ENCODE measurements around the gene PRKG1. TPM values are rescaled to one million over a fixed set of nuclear protein-coding genes. Genes with fewer than 3 reads are reported as not detected.
"Not testable (repeated sequence)": the region's sequence is repeated elsewhere in the genome, so short reads cannot be mapped to it uniquely, and the experiment has no call there.

PRKG1 gene
- total RNA-seq, 5 donors from 2014 or later (not counting 1 experiment from before 2014, with no cell fraction given): 0.03 to 0.26 (median 0.19) TPM; not detected in 1

GRCh38 chr10:51569467-51569866 lies 495.2 kb downstream of the PRKG1 start:
- no peak overlapping the region for H3K4me3 Mint-ChIP-seq
- H3K36me3 Mint-ChIP-seq: no peaks in the 10 kb centered on the region
- Histone ChIP-seq H3K4me1 (ENCODE audit: control insufficient read depth in 1 of 2, extremely low read depth in 1 of 2, insufficient read depth in 2 of 2, low read length in 2 of 2) (no peaks in the 10 kb centered on the region), H3K36me3 (ENCODE audit: control insufficient read depth in 2 of 2, extremely low read depth in 1 of 2, insufficient read depth in 1 of 2, low read length in 1 of 2) (no peaks in the 10 kb centered on the region), H3K27ac (ENCODE audit: low read length) (no peak overlapping the region), H3K27me3 (replicated peaks in 1 of 2; ENCODE audit: control insufficient read depth in 2 of 2, extremely low read depth in 1 of 2, insufficient read depth in 2 of 2, low read length in 1 of 2) (no peaks in the 10 kb centered on the region), H3K9me3 (no peaks in the 10 kb centered on the region), H3K4me3 (ENCODE audit: control insufficient read depth in 1 of 2, extremely low read depth in 1 of 2, low read length in 1 of 2) (no peak overlapping the region)
- H3K27ac Mint-ChIP-seq: no peak overlapping the region
- H3K4me1 Mint-ChIP-seq: no peaks in the 10 kb centered on the region
- no CpG with 5 or more reads among the region's 3 CpGs for WGBS (ENCODE audit: insufficient coverage)
- ChIA-PET POLR2A (no interaction called here), CTCF (no interaction called here)
- DNase-seq (no peak), ATAC-seq (replicated peaks in 1 of 4) (no peak)
- H3K9me3 Mint-ChIP-seq: no peaks in the 10 kb centered on the region
- H3K27me3 Mint-ChIP-seq: no peaks in the 10 kb centered on the region

- no peak for ATAC-seq (replicated peaks in 1 of 4)
- ChIA-PET CTCF (no interaction called here), POLR2A (no interaction called here)
- Histone ChIP-seq H3K27ac (ENCODE audit: low read length) (no peak overlapping the region), H3K36me3 (ENCODE audit: control insufficient read depth in 2 of 2, extremely low read depth in 1 of 2, insufficient read depth in 1 of 2, low read length in 1 of 2) (no peaks in the 10 kb centered on the region), H3K9me3 (no peaks in the 10 kb centered on the region), H3K27me3 (replicated peaks in 1 of 2; ENCODE audit: control insufficient read depth in 2 of 2, extremely low read depth in 1 of 2, insufficient read depth in 2 of 2, low read length in 1 of 2) (no peaks in the 10 kb centered on the region), H3K4me3 (ENCODE audit: control insufficient read depth in 1 of 2, extremely low read depth in 1 of 2, low read length in 1 of 2) (no peak overlapping the region), H3K4me1 (ENCODE audit: control insufficient read depth in 1 of 2, extremely low read depth in 1 of 2, insufficient read depth in 2 of 2, low read length in 2 of 2) (no peaks in the 10 kb centered on the region)
- no peak for DNase-seq
- Mint-ChIP-seq H3K9me3 (no peaks in the 10 kb centered on the region), H3K27ac (no peak overlapping the region), H3K4me3 (no peak overlapping the region), H3K27me3 (no peaks in the 10 kb centered on the region), H3K36me3 (no peaks in the 10 kb centered on the region), H3K4me1 (no peaks in the 10 kb centered on the region)
- WGBS (ENCODE audit: insufficient coverage): no CpG with 5 or more reads among the region's 2 CpGs
Observed at GRCh38 chr10:51574248-51575048, 500.2 kb downstream of the PRKG1 start.

DNA sequence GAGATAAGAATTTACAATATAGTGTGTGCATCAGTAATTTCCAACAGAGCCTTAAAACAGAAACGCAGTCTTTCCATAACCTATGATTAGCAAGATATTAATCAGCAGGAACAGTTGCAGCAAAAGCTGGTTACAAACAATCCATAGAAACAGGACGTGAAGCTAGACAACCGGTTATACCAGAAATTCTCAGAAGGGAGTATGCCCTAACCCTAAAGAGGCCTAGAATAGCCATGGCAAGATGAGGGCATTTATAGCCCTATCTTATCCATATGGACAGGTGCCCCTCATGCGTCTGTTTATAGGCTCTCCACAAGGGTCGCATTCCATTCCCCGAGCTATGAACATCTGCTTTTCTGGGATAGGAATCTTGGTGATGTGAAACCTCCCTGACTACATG lies 506.9 kb downstream of the PRKG1 start:
- POLR2A ChIA-PET; H3K4me1 ChIP-seq (ENCODE audit: control insufficient read depth in 1 of 2, extremely low read depth in 1 of 2, insufficient read depth in 2 of 2, low read length in 2 of 2); H3K36me3 ChIP-seq (ENCODE audit: control insufficient read depth in 2 of 2, extremely low read depth in 1 of 2, insufficient read depth in 1 of 2, low read length in 1 of 2); H3K27me3 ChIP-seq (replicated peaks in 1 of 2; ENCODE audit: control insufficient read depth in 2 of 2, extremely low read depth in 1 of 2, insufficient read depth in 2 of 2, low read length in 1 of 2); H3K4me1 Mint-ChIP-seq; H3K27ac ChIP-seq (ENCODE audit: low read length); CTCF ChIA-PET; H3K4me3 ChIP-seq (ENCODE audit: control insufficient read depth in 1 of 2, extremely low read depth in 1 of 2, low read length in 1 of 2); H3K27ac Mint-ChIP-seq; H3K36me3 Mint-ChIP-seq; H3K27me3 Mint-ChIP-seq; DNase-seq; H3K4me3 Mint-ChIP-seq; H3K9me3 ChIP-seq; ATAC-seq (replicated peaks in 1 of 4): not testable (repeated sequence)
- peaks cover 3 to 13% (median 3%) of the 10 kb centered on the region in 3 donors for H3K9me3 Mint-ChIP-seq
- 96% methylated on average over 3 of the region's 6 CpGs for WGBS (ENCODE audit: insufficient coverage)

- DNase-seq (no peak), ATAC-seq (replicated peaks in 1 of 4) (no peak)
- H3K27ac ChIP-seq (ENCODE audit: low read length): no peak overlapping the region
- no peak overlapping the region for H3K4me3 ChIP-seq (ENCODE audit: control insufficient read depth in 1 of 2, extremely low read depth in 1 of 2, low read length in 1 of 2)
- no peak overlapping the region for H3K27ac Mint-ChIP-seq
- CTCF ChIA-PET: no interaction called here
- H3K4me3 Mint-ChIP-seq: no peak overlapping the region
- H3K36me3 Mint-ChIP-seq: no peaks in the 10 kb centered on the region
- H3K36me3 ChIP-seq (ENCODE audit: control insufficient read depth in 2 of 2, extremely low read depth in 1 of 2, insufficient read depth in 1 of 2, low read length in 1 of 2): no peaks in the 10 kb centered on the region
- H3K27me3 ChIP-seq (replicated peaks in 1 of 2; ENCODE audit: control insufficient read depth in 2 of 2, extremely low read depth in 1 of 2, insufficient read depth in 2 of 2, low read length in 1 of 2): no peaks in the 10 kb centered on the region
- peaks cover 3 to 13% (median 3%) of the 10 kb centered on the region in 3 donors for H3K9me3 Mint-ChIP-seq
- POLR2A ChIA-PET: no interaction called here
- peaks cover 0 to 3% of the 10 kb centered on the region in 2 donors for H3K27me3 Mint-ChIP-seq
- no peaks in the 10 kb centered on the region for H3K4me1 Mint-ChIP-seq
- H3K9me3 ChIP-seq: no peaks in the 10 kb centered on the region
- no peaks in the 10 kb centered on the region for H3K4me1 ChIP-seq (ENCODE audit: control insufficient read depth in 1 of 2, extremely low read depth in 1 of 2, insufficient read depth in 2 of 2, low read length in 2 of 2)
Observed at GRCh38 chr10:51583976-51584375, 509.7 kb downstream of the PRKG1 start.

- WGBS (ENCODE audit: insufficient coverage): no CpG with 5 or more reads among the region's 7 CpGs
- H3K36me3 Mint-ChIP-seq: no peaks in the 10 kb centered on the region
- no peak for DNase-seq
Observed at GRCh38 chr10:51585742-51586141, 511.5 kb downstream of the PRKG1 start.

DNA sequence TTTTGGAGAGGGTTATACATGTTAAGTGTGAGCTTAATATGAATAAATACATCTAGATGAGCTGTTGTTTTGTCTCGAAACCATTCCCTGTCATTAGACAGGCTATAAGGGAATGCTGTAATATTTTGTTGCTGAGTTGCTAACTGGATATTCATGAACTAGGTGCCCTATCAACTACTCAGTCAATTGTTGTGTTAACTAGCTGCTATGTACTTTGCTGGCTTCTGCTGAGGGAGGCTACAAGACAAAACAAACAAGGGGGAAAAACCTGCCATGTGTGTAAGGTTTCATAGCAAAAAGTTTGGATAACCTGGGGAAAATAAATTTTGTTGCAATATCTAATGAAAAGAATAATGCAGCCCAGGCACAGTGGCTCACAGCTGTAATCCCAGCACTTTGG lies 514.7 kb downstream of the PRKG1 start:
- H3K27ac Mint-ChIP-seq: no peak overlapping the region
- no peaks in the 10 kb centered on the region for H3K36me3 Mint-ChIP-seq
- no peaks in the 10 kb centered on the region for H3K4me1 Mint-ChIP-seq
- ChIA-PET POLR2A (no interaction called here), CTCF (no interaction called here)
- Histone ChIP-seq H3K27me3 (replicated peaks in 1 of 2; ENCODE audit: control insufficient read depth in 2 of 2, extremely low read depth in 1 of 2, insufficient read depth in 2 of 2, low read length in 1 of 2) (no peaks in the 10 kb centered on the region), H3K36me3 (ENCODE audit: control insufficient read depth in 2 of 2, extremely low read depth in 1 of 2, insufficient read depth in 1 of 2, low read length in 1 of 2) (no peaks in the 10 kb centered on the region), H3K9me3 (no peaks in the 10 kb centered on the region), H3K4me3 (ENCODE audit: control insufficient read depth in 1 of 2, extremely low read depth in 1 of 2, low read length in 1 of 2) (no peak overlapping the region), H3K4me1 (ENCODE audit: control insufficient read depth in 1 of 2, extremely low read depth in 1 of 2, insufficient read depth in 2 of 2, low read length in 2 of 2) (no peaks in the 10 kb centered on the region), H3K27ac (ENCODE audit: low read length) (no peak overlapping the region)
- H3K27me3 Mint-ChIP-seq: peaks cover 0 to 2% of the 10 kb centered on the region in 2 donors
- 50% methylated on average over 1 of the region's 1 CpG for WGBS (ENCODE audit: insufficient coverage)
- no peak for ATAC-seq (replicated peaks in 1 of 4)
- DNase-seq: no peak
- no peak overlapping the region for H3K4me3 Mint-ChIP-seq
- no peaks in the 10 kb centered on the region for H3K9me3 Mint-ChIP-seq

More at GRCh38 chr10:51585742-51586141, 511.5 kb downstream of the PRKG1 start:
- Histone ChIP-seq H3K36me3 (ENCODE audit: control insufficient read depth in 2 of 2, extremely low read depth in 1 of 2, insufficient read depth in 1 of 2, low read length in 1 of 2) (no peaks in the 10 kb centered on the region), H3K27ac (ENCODE audit: low read length) (no peak overlapping the region), H3K4me1 (ENCODE audit: control insufficient read depth in 1 of 2, extremely low read depth in 1 of 2, insufficient read depth in 2 of 2, low read length in 2 of 2) (no peaks in the 10 kb centered on the region), H3K4me3 (ENCODE audit: control insufficient read depth in 1 of 2, extremely low read depth in 1 of 2, low read length in 1 of 2) (no peak overlapping the region), H3K9me3 (no peaks in the 10 kb centered on the region), H3K27me3 (replicated peaks in 1 of 2; ENCODE audit: control insufficient read depth in 2 of 2, extremely low read depth in 1 of 2, insufficient read depth in 2 of 2, low read length in 1 of 2) (no peaks in the 10 kb centered on the region)
- Mint-ChIP-seq H3K4me1 (no peaks in the 10 kb centered on the region), H3K27me3 (peaks cover 0 to 3% of the 10 kb centered on the region in 2 donors), H3K9me3 (peaks cover 3 to 10% (median 3%) of the 10 kb centered on the region in 3 donors), H3K4me3 (no peak overlapping the region), H3K27ac (no peak overlapping the region)
- no peak for ATAC-seq (replicated peaks in 1 of 4)
- ChIA-PET CTCF (no interaction called here), POLR2A (no interaction called here)
